HG03378 (cell line): Measurements from ENCODE around the gene PFKFB4.

ENCODE experiments used
- ATAC-seq: cut with Tn5 transposase; IDR thresholded peaks from one replicate; pipeline ENCODE4 v1.9.1; 2021; ENCODE audit warnings: mild to moderate bottlenecking, moderate library complexity; ENCODE audit not compliant: unreplicated experiment

The PFKFB4 gene

DNA sequence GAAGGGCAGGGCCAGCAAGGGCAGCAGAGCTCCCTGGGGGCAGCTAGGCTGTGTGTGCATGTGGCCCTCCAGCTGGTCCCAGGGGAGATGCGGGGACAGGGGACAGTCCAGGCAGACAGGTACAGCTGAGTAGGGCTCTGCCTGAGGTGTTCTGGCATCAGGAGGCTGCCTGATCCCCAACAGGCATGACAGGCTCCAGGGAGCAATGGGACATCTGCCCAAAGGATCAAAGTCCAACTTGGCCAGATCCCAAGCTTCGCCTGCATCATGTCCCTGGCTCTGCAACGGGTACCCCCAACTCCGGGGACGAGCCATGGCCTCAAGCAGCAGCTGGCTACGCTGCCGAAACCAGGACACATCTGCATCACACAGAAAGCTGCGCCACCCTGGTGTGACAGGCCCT is 88.3 kb downstream of the PFKFB4 start:
- ATAC-seq: no peak
